Activated CD8-positive, alpha-beta memory T cell treated with anti-CD3 and anti-CD28 coated beads, Interleukin-2, amount 50 U/mL, for 1 hour (primary cell): ENCODE data around the gene TECPR1.

Experiments used
- DNase-seq: peaks from one replicate; pipeline ENCODE4 v3.0.0-alpha.2; 2020; ENCODE audit errors: extremely low read depth

The TECPR1 gene

GRCh38 chr7:98165827-98166667 is 86.0 kb downstream of the TECPR1 start:
- DNase-seq = peak; percentile 14
